ES-I3 (cell line): ENCODE measurements around the gene GMPS.
"Not testable (repeated sequence)": the region's sequence is repeated elsewhere in the genome, so short reads cannot be mapped to it uniquely, and the experiment has no call there.

Experiments used
- H3K36me3 ChIP-seq: 2 replicates; pipeline ENCODE4 v1.6.1; 2013; ENCODE audit warnings: mild to moderate bottlenecking, low read length, control low read depth, moderate library complexity; ENCODE audit not compliant: insufficient read depth
- H3K4me1 ChIP-seq: 2 replicates; pipeline ENCODE4 v1.6.1; 2013; ENCODE audit warnings: mild to moderate bottlenecking, control low read depth, low read length; ENCODE audit not compliant: insufficient read depth
- H3K9ac ChIP-seq: 2 replicates; pipeline ENCODE4 v1.6.1; 2013; ENCODE audit warnings: low read depth, mild to moderate bottlenecking, low read length, moderate library complexity
- H3K9me3 ChIP-seq: 2 replicates; pipeline ENCODE4 v1.6.1; 2013; ENCODE audit warnings: mild to moderate bottlenecking, low read length, moderate library complexity; ENCODE audit not compliant: control insufficient read depth, insufficient read depth

Gene GMPS

GRCh38 chr3:155944081-155944480 lies 73.6 kb downstream of the GMPS start:
- Histone ChIP-seq H3K4me1 (peaks cover under 1% of the 10 kb centered on the region; the same call in 1 of the 2 replicates), H3K9me3 (no peaks in the 10 kb centered on the region), H3K9ac (no peak overlapping the region), H3K36me3 (no peaks in the 10 kb centered on the region)

GRCh38 chr3:155946178-155946577 lies 75.7 kb downstream of the GMPS start:
- no peaks in the 10 kb centered on the region for H3K36me3 ChIP-seq
- no peak overlapping the region for H3K9ac ChIP-seq
- H3K9me3 ChIP-seq, result no peaks in the 10 kb centered on the region
- H3K4me1 ChIP-seq, result peaks cover 7% of the 10 kb centered on the region; the same call in 1 of the 2 replicates

GRCh38 chr3:155948476-155948875 lies 78.0 kb downstream of the GMPS start:
- H3K36me3 ChIP-seq, result no peaks in the 10 kb centered on the region
- H3K9ac ChIP-seq, result no peak overlapping the region
- H3K9me3 ChIP-seq, result no peaks in the 10 kb centered on the region
- peaks cover 7% of the 10 kb centered on the region; the same call in 1 of the 2 replicates for H3K4me1 ChIP-seq

- Histone ChIP-seq H3K4me1 (peaks cover 7% of the 10 kb centered on the region; the same call in 1 of the 2 replicates), H3K9me3 (no peaks in the 10 kb centered on the region), H3K9ac (no peak overlapping the region), H3K36me3 (no peaks in the 10 kb centered on the region)
Observed at GRCh38 chr3:155949453-155950217, 79.2 kb downstream of the GMPS start.

- H3K9ac ChIP-seq, result no peak overlapping the region
- no peaks in the 10 kb centered on the region for H3K36me3 ChIP-seq
- no peaks in the 10 kb centered on the region for H3K4me1 ChIP-seq
- H3K9me3 ChIP-seq, result no peaks in the 10 kb centered on the region
Observed at GRCh38 chr3:155956508-155957411, 86.3 kb downstream of the GMPS start.

- Histone ChIP-seq H3K9ac (no peak overlapping the region), H3K4me1 (no peaks in the 10 kb centered on the region), H3K36me3 (no peaks in the 10 kb centered on the region), H3K9me3 (no peaks in the 10 kb centered on the region)
Observed at GRCh38 chr3:155957412-155957880, 87.0 kb downstream of the GMPS start.

- Histone ChIP-seq H3K4me1 (no peaks in the 10 kb centered on the region), H3K36me3 (no peaks in the 10 kb centered on the region), H3K9ac (no peak overlapping the region), H3K9me3 (no peaks in the 10 kb centered on the region; the same call in 1 of the 2 replicates)
Observed at GRCh38 chr3:155958676-155959075, 88.2 kb downstream of the GMPS start.

GRCh38 chr3:155960060-155960459 lies 89.6 kb downstream of the GMPS start:
- H3K9me3 ChIP-seq, result no peaks in the 10 kb centered on the region; the same call in 1 of the 2 replicates
- no peaks in the 10 kb centered on the region for H3K4me1 ChIP-seq
- H3K36me3 ChIP-seq, result no peaks in the 10 kb centered on the region
- H3K9ac ChIP-seq, result no peak overlapping the region

GRCh38 chr3:155961044-155961443 lies 90.6 kb downstream of the GMPS start:
- not testable (repeated sequence) for H3K9ac ChIP-seq, H3K4me1 ChIP-seq, H3K36me3 ChIP-seq, H3K9me3 ChIP-seq

GRCh38 chr3:155963570-155963969 lies 93.1 kb downstream of the GMPS start:
- no peaks in the 10 kb centered on the region for H3K36me3 ChIP-seq
- no peaks in the 10 kb centered on the region; the same call in 1 of the 2 replicates for H3K9me3 ChIP-seq
- H3K9ac ChIP-seq, result no peak overlapping the region
- no peaks in the 10 kb centered on the region for H3K4me1 ChIP-seq

- no peaks in the 10 kb centered on the region for H3K36me3 ChIP-seq
Observed at GRCh38 chr3:155970398-155970797, 99.9 kb downstream of the GMPS start.

GRCh38 chr3:155972885-155973584 lies 102.6 kb downstream of the GMPS start:
- Histone ChIP-seq H3K9me3 (0 out of 2 replicates have a peak, but pooled peaks cover 2% of the 10 kb centered on the region), H3K9ac (no peak overlapping the region), H3K4me1 (no peaks in the 10 kb centered on the region), H3K36me3 (no peaks in the 10 kb centered on the region)

More at GRCh38 chr3:155970398-155970797, 99.9 kb downstream of the GMPS start:
- Histone ChIP-seq H3K9ac (no peak overlapping the region), H3K9me3 (0 out of 2 replicates have a peak, but pooled peaks cover 2% of the 10 kb centered on the region), H3K4me1 (no peaks in the 10 kb centered on the region)

- Histone ChIP-seq H3K36me3 (no peaks in the 10 kb centered on the region), H3K4me1 (no peaks in the 10 kb centered on the region)
Observed at GRCh38 chr3:155978324-155978723, 107.9 kb downstream of the GMPS start.

GRCh38 chr3:155979746-155980145 lies 109.3 kb downstream of the GMPS start:
- no peak overlapping the region for H3K9ac ChIP-seq
- no peaks in the 10 kb centered on the region for H3K4me1 ChIP-seq
- H3K36me3 ChIP-seq, result no peaks in the 10 kb centered on the region

More at GRCh38 chr3:155978324-155978723, 107.9 kb downstream of the GMPS start:
- H3K9me3 ChIP-seq, result no peaks in the 10 kb centered on the region
- H3K9ac ChIP-seq, result no peak overlapping the region

More at GRCh38 chr3:155979746-155980145, 109.3 kb downstream of the GMPS start:
- H3K9me3 ChIP-seq, result no peaks in the 10 kb centered on the region
